CD4-positive, alpha-beta T cell treated with Interleukin-4 for 4 hours (primary cell): ENCODE data around the gene FOXI2.

Experiments
- DNase-seq: peaks from one replicate; pipeline ENCODE4 v3.0.0-alpha.2; 2020

FOXI2 gene

GRCh38 chr10:127736915-127737562 is at the start of gene FOXI2:
TSS of gene FOXI2 (plus strand) at chr10:127737185. CDS start at chr10:127737274, 89 bp downstream.
- no peak for DNase-seq

- DNase-seq = no peak
Observed at GRCh38 chr10:127687548-127687947, 49.4 kb upstream of the FOXI2 start.

GRCh38 chr10:127690176-127690835 is 46.7 kb upstream of the FOXI2 start:
- no peak for DNase-seq

GRCh38 chr10:127694580-127695193 is 42.3 kb upstream of the FOXI2 start:
- DNase-seq = no peak

GRCh38 chr10:127695431-127695830 is 41.6 kb upstream of the FOXI2 start:
- no peak for DNase-seq

GRCh38 chr10:127698886-127699285 is 38.1 kb upstream of the FOXI2 start:
- no peak for DNase-seq

- no peak for DNase-seq
Observed at GRCh38 chr10:127699311-127699710, 37.7 kb upstream of the FOXI2 start.

GRCh38 chr10:127702271-127702670 is 34.7 kb upstream of the FOXI2 start:
- DNase-seq = no peak

- DNase-seq = no peak
Observed at GRCh38 chr10:127715249-127715648, 21.7 kb upstream of the FOXI2 start.

- DNase-seq = no peak
Observed at GRCh38 chr10:127715782-127716378, 21.1 kb upstream of the FOXI2 start.

- no peak for DNase-seq
Observed at GRCh38 chr10:127720142-127720541, 16.8 kb upstream of the FOXI2 start.

GRCh38 chr10:127720903-127721302 is 16.1 kb upstream of the FOXI2 start:
- DNase-seq = no peak

GRCh38 chr10:127734753-127735152 is 2.2 kb upstream of the FOXI2 start:
- DNase-seq = no peak

GRCh38 chr10:127735156-127735555 is 1.8 kb upstream of the FOXI2 start:
- no peak for DNase-seq

- no peak for DNase-seq
Observed at GRCh38 chr10:127735723-127736221, 1.2 kb upstream of the FOXI2 start.

GRCh38 chr10:127736222-127736914 is 617 bp upstream of the FOXI2 start:
- no peak for DNase-seq

GRCh38 chr10:127737563-127738511 is 852 bp downstream of the FOXI2 start:
- DNase-seq = no peak

- DNase-seq = no peak
Observed at GRCh38 chr10:127738512-127739424, 1.8 kb downstream of the FOXI2 start.

- no peak for DNase-seq
Observed at GRCh38 chr10:127739908-127740307, 2.9 kb downstream of the FOXI2 start.

- DNase-seq = no peak
Observed at GRCh38 chr10:127740596-127740995, 3.6 kb downstream of the FOXI2 start.

GRCh38 chr10:127743205-127743604 is 6.2 kb downstream of the FOXI2 start:
- no peak for DNase-seq
